ENCODE data around the gene SAPCD2. TPM values are rescaled to one million over a fixed set of nuclear protein-coding genes. Genes with fewer than 3 reads are reported as not detected.

Gene SAPCD2
- total and polyA plus RNA-seq, 2 donors from 2014 or later = 1.7 to 2.3 TPM

DNA sequence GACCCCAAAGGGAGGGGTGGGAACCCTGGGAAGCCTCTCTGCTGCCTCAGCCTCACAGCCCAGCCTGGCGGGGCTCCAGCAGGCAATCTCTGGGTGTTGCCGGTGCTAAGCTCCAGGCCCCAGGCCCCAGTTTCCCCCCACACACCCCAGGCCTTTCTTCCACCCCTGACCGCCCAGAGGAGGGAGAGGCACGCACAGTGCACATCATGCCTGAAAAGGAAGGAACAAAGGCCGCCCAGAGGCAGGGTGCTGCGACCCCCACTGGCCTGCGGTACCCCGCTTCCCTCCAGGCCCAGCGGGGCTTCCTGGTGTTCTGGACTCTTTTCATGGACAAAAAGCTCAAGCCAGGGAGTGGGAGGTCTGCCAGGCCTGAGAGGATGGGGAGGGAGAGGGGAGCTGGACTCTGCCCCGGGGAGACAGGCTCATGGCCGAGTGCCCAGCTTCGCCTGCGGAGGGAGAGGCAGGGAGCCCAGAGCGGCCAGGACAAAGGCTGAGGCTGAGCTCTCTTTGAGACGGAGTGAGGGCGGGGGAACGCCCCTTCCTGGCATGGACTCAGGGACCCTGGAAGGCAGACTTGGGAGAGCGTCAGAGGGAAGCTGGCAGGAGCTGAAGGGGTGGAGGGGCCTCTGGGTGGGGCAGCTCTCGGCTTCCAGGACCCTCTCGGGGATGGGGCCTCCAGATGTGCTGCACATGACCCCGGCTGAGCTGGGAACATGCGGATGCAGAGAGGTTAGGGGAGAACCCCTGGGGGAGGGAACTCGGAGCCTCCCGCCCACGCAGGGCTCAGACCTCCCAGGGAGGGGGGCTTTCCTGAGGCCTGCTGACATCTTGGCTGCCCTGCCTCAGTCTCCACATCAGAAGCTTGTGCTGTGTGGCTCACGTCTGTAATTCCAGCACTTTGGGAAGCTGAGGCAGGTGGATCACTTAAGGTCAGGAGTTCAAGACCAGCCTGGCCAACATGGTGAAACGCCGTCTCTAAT, 14.7 kb downstream of the SAPCD2 start:
- intact Hi-C loops (cut with DNase I) = no loop called here
- TF ChIP-seq, protein P1, sequence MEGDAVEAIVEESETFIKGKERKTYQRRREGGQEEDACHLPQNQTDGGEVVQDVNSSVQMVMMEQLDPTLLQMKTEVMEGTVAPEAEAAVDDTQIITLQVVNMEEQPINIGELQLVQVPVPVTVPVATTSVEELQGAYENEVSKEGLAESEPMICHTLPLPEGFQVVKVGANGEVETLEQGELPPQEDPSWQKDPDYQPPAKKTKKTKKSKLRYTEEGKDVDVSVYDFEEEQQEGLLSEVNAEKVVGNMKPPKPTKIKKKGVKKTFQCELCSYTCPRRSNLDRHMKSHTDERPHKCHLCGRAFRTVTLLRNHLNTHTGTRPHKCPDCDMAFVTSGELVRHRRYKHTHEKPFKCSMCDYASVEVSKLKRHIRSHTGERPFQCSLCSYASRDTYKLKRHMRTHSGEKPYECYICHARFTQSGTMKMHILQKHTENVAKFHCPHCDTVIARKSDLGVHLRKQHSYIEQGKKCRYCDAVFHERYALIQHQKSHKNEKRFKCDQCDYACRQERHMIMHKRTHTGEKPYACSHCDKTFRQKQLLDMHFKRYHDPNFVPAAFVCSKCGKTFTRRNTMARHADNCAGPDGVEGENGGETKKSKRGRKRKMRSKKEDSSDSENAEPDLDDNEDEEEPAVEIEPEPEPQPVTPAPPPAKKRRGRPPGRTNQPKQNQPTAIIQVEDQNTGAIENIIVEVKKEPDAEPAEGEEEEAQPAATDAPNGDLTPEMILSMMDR (IDR thresholded peaks at IDR 0.05; ENCODE audit: borderline replicate concordance, extremely low read depth, insufficient read depth) = no peak
- H3K9me3 ChIP-seq (ENCODE audit: control insufficient read depth in 2 of 3, insufficient read depth in 1 of 3, low read length in 3 of 3) = no peaks in the 10 kb centered on the region
- H3K27ac ChIP-seq (ENCODE audit: low read depth in 2 of 2, low read length in 2 of 2) = peak overlapping the region; percentile 77 to 85
- DNase-seq = peak; percentile 75 to 96 (median 80)
- H3K36me3 ChIP-seq (ENCODE audit: control insufficient read depth in 2 of 3, insufficient read depth in 3 of 3, low read length in 3 of 3) = no peaks in the 10 kb centered on the region
- no peak overlapping the region for H3K9ac ChIP-seq (ENCODE audit: low read length in 3 of 3)
- H3K4me1 ChIP-seq (ENCODE audit: control insufficient read depth in 2 of 3, insufficient read depth in 2 of 3, low read depth in 1 of 3, low read length in 3 of 3) = peaks cover 0 to 18% (median 5%) of the 10 kb centered on the region in 3 donors
- FAIRE-seq = no peak
- no peak overlapping the region for H3K4me3 ChIP-seq (ENCODE audit: low read length in 3 of 3)
- H3K27me3 ChIP-seq (ENCODE audit: control insufficient read depth, insufficient read depth, low read length) = peaks cover 4% of the 10 kb centered on the region

DNA sequence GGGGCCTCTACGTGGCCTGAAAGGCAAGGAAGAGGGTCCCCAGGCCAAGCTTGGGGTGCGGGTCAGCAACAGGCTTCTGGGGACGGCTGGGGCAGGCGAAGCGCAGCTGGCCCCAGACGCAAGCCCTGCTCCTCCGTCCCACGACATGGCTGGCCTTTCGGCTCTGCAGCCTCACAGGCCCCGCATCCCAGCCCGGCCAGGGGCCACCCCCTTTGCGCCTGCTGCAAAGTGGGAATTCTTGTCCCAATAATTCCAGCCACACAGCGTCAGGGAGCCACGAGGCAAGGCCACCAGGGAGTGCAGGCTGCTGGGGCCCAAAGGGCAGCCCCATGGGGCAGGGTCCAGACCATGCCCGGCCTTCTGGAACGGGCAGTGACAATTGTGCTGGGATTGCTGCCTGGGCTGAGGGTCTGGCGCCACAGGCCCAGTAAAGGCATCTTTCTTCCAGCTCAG, 15.4 kb downstream of the SAPCD2 start:
- Histone ChIP-seq H3K4me1 (ENCODE audit: control insufficient read depth in 2 of 3, insufficient read depth in 2 of 3, low read depth in 1 of 3, low read length in 3 of 3) (peaks cover 0 to 18% (median 5%) of the 10 kb centered on the region in 3 donors), H3K9me3 (ENCODE audit: control insufficient read depth in 2 of 3, insufficient read depth in 1 of 3, low read length in 3 of 3) (no peaks in the 10 kb centered on the region), H3K36me3 (ENCODE audit: control insufficient read depth in 2 of 3, insufficient read depth in 3 of 3, low read length in 3 of 3) (no peaks in the 10 kb centered on the region), H3K4me3 (ENCODE audit: low read length in 3 of 3) (peak overlapping the region in 1 of 3 donors; percentile 52), H3K9ac (ENCODE audit: low read length in 3 of 3) (no peak overlapping the region), H3K27me3 (ENCODE audit: control insufficient read depth, insufficient read depth, low read length) (peaks cover 4% of the 10 kb centered on the region), H3K27ac (ENCODE audit: low read depth in 2 of 2, low read length in 2 of 2) (peak overlapping the region; percentile 77 to 85)
- DNase-seq (peak in 1 of 5 donors; percentile 34), FAIRE-seq (no peak)
- TF ChIP-seq, protein P1 (IDR thresholded peaks at IDR 0.05; ENCODE audit: borderline replicate concordance, extremely low read depth, insufficient read depth) = no peak
- intact Hi-C loops (cut with DNase I) = no loop called here

DNA sequence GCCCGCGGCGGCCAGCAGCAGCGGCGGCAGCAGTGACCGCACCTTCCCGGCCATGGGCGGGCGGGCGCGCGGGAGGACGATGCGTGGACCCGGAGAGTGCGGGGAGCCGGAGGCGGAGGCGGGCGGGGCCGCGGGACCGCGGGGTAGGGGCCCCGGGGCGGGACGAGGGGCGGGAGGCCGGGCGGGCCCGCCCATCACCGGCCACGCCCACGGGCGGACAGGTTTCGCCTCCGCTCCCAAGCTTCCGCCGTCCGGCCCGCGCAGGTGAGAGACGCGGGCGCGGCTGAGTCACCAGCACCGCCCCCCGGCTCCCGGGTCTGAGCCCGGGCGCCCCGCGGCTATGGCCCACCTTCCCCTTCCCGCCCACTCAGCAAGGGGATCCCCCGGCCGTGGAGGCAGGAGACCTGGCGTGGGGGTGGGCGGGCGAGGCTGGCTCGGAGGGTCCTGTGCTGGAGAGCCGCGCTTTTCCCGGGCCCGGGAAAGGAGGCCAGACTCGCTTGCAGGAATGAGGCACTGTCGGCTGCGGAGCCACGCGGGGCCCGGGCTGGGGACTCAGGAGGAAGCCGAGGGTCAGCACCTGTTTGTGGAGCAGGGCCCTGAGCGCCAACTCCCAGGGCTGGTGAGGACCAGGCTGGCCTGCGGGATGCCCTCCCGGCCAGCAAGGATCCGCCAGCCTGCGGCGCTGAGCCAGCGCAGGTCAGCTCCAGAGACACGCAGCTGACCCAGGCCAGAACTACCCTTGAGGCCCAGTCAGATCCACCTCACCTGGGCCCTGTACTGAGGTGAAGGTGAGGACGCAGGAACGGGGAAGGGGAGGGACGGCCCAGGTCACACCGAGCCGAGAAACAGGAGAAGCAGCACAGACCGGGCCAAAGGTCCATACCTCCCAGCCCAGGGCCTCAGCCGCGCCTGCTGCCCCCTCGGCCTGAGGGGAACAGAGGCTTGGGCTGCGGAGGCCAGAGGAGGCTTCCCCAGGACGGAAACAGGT, 16.1 kb downstream of the SAPCD2 start, which contains the start of gene ENTPD2:
TSS of gene ENTPD2 (minus strand) at position 118 of the 988 bp plus-strand sequence. CDS start at position 54, 64 bp downstream.
- no peak for FAIRE-seq
- TF ChIP-seq, protein P1 (IDR thresholded peaks at IDR 0.05; ENCODE audit: borderline replicate concordance, extremely low read depth, insufficient read depth) = no peak
- Histone ChIP-seq H3K9me3 (ENCODE audit: control insufficient read depth in 2 of 3, insufficient read depth in 1 of 3, low read length in 3 of 3) (no peaks in the 10 kb centered on the region), H3K4me3 (ENCODE audit: low read length in 3 of 3) (peak within 1 kb of the TSS in 2 of 3 donors; percentile 29 to 52), H3K9ac (ENCODE audit: low read length in 3 of 3) (peak within 1 kb of the TSS in 1 of 3 donors; percentile 55), H3K4me1 (ENCODE audit: control insufficient read depth in 2 of 3, insufficient read depth in 2 of 3, low read depth in 1 of 3, low read length in 3 of 3) (peaks cover 0 to 18% (median 5%) of the 10 kb centered on the region in 3 donors), H3K27ac (ENCODE audit: low read depth in 2 of 2, low read length in 2 of 2) (peak within 1 kb of the TSS; percentile 77 to 85), H3K36me3 (ENCODE audit: control insufficient read depth in 2 of 3, insufficient read depth in 3 of 3, low read length in 3 of 3) (no peaks in the 10 kb centered on the region), H3K27me3 (ENCODE audit: control insufficient read depth, insufficient read depth, low read length) (peaks cover 10% of the 10 kb centered on the region)
- peak in 1 of 5 donors; percentile 50 for DNase-seq
- intact Hi-C loops (cut with DNase I) = no loop called here
